Measurements from ENCODE around the gene KRT71. TPM values are rescaled to one million over a fixed set of nuclear protein-coding genes. Genes with fewer than 3 reads are reported as not detected.

Gene KRT71
- total and polyA plus RNA-seq, 7 donors, result not detected

DNA sequence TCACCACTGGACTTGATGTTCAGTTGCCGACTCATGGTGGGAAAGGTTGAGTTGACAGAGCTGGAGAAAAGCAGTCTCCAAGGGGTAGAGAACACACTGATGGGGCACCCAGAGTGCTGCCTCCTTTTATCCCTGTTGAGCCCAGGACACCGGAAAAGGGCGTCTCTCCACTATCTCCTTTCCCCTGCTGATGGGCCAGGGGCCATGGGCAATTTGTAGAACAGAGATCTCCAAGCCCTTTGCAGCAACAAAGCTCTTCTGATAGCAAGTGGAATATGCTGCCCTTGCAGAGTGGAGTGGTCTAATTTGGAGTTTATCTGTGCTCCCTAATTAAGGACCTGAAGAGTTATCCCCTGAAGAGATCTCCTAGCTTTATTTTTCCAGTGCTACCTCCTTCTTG is 20.8 kb upstream of the KRT71 start, which contains the start of gene KRT74:
TSS of gene KRT74 (minus strand) at position 101 of the 400 bp plus-strand sequence. CDS start at position 35, 66 bp downstream.
- Histone ChIP-seq H3K27me3 (no peaks in the 10 kb centered on the region), H3K4me1 (no peaks in the 10 kb centered on the region), H3K36me3 (no peaks in the 10 kb centered on the region), H3K27ac (no peak within 1 kb of the TSS), H3K4me3 (no peak within 1 kb of the TSS), H3K9me3 (no peaks in the 10 kb centered on the region)
- TF ChIP-seq POLR2AphosphoS5 (IDR thresholded peaks at IDR 0.05) (no peak), POLR2A (IDR thresholded peaks at IDR 0.05) (no peak), CTCF (IDR thresholded peaks at IDR 0.05) (no peak), EP300 (IDR thresholded peaks at IDR 0.05) (no peak)
- peak; percentile 19 for DNase-seq
- intact Hi-C loops (cut with DNase I), result loop anchor here (10.0 kb wide), 1 partner anchor 401 kb away; no protein-coding TSS in a partner anchor
- 82 to 95% methylated on average over 3 of the region's 3 CpGs for WGBS, 2 donors

DNA sequence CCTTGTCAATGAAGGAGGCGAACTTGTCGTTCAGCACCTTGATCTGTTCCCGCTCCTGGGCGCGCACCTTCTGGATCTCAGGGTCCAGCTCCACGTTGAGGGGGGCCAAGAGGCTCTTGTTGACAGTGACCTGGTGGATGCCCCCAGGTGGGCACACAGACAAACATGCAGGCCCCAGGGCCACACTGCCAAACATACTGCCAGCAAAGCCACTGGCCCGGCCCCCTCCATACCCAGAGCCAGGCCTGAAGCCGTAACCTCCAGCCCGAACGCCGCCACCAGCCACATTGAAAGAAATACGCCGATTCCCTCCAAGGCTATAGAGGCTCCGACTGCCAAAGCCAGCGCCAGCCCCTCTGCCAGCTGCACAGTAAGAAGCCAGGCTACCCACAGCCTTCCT is 20.4 kb upstream of the KRT71 start:
- 90 to 93% methylated on average over 15 of the region's 15 CpGs for WGBS, 2 donors
- DNase-seq, result peak; percentile 38
- H3K27ac ChIP-seq, result no peak overlapping the region
- no peaks in the 10 kb centered on the region for H3K27me3 ChIP-seq
- intact Hi-C loops (cut with DNase I), result loop anchor here (10.0 kb wide), 1 partner anchor 401 kb away; no protein-coding TSS in a partner anchor
- no peaks in the 10 kb centered on the region for H3K36me3 ChIP-seq
- H3K4me3 ChIP-seq, result no peak overlapping the region
- H3K9me3 ChIP-seq, result no peaks in the 10 kb centered on the region
- H3K4me1 ChIP-seq, result no peaks in the 10 kb centered on the region
- TF ChIP-seq POLR2A (IDR thresholded peaks at IDR 0.05), result no peak
- no peak for TF ChIP-seq CTCF (IDR thresholded peaks at IDR 0.05)
- TF ChIP-seq EP300 (IDR thresholded peaks at IDR 0.05), result no peak
- TF ChIP-seq POLR2AphosphoS5 (IDR thresholded peaks at IDR 0.05), result no peak

GRCh38 chr12:52570511-52570910 is 17.6 kb upstream of the KRT71 start:
- Histone ChIP-seq H3K9me3 (no peaks in the 10 kb centered on the region), H3K27me3 (no peaks in the 10 kb centered on the region), H3K4me1 (no peaks in the 10 kb centered on the region), H3K4me3 (no peak overlapping the region), H3K27ac (no peak overlapping the region), H3K36me3 (no peaks in the 10 kb centered on the region)
- WGBS, 2 donors, result 93% methylated on average over 10 of the region's 10 CpGs
- no peak for DNase-seq
- intact Hi-C loops (cut with DNase I), result loop anchor here (10.0 kb wide), 1 partner anchor 404 kb away; no protein-coding TSS in a partner anchor
- TF ChIP-seq POLR2AphosphoS5 (IDR thresholded peaks at IDR 0.05) (no peak), CTCF (IDR thresholded peaks at IDR 0.05) (no peak), POLR2A (IDR thresholded peaks at IDR 0.05) (no peak), EP300 (IDR thresholded peaks at IDR 0.05) (no peak)

GRCh38 chr12:52568111-52568510 is 15.2 kb upstream of the KRT71 start:
- no peaks in the 10 kb centered on the region for H3K9me3 ChIP-seq
- no peak for TF ChIP-seq CTCF (IDR thresholded peaks at IDR 0.05)
- TF ChIP-seq EP300 (IDR thresholded peaks at IDR 0.05), result no peak
- TF ChIP-seq POLR2A (IDR thresholded peaks at IDR 0.05), result no peak
- TF ChIP-seq POLR2AphosphoS5 (IDR thresholded peaks at IDR 0.05), result no peak
- no peak overlapping the region for H3K4me3 ChIP-seq
- H3K4me1 ChIP-seq, result no peaks in the 10 kb centered on the region
- WGBS, 2 donors, result 83 to 85% methylated on average over 12 of the region's 12 CpGs
- no peak overlapping the region for H3K27ac ChIP-seq
- H3K27me3 ChIP-seq, result no peaks in the 10 kb centered on the region
- intact Hi-C loops (cut with DNase I), result no loop called here
- H3K36me3 ChIP-seq, result no peaks in the 10 kb centered on the region
- DNase-seq, result no peak

DNA sequence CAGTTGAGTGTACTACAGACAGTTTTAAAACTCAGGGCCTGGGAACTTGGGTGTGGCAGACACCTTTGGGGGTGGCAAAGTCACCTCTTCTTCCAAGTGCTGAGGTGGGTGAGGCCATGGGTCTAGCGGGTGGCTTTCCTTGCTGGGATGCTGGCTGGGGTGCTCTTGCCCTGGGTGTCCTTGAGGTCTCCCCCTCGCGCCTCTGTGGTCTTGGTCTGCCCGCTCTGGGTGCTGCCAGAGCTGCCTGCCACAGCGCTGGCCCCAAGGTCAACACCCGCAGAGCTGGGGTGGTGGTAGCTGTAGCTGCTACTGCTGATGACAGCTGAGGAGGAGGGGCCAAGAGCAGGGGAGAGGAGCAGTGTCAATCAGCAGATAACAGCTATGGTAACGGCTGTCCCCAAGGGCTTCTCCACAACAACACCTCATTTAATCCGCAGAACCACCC is 13.9 kb upstream of the KRT71 start:
- 54 to 70% methylated on average over 8 of the region's 8 CpGs for WGBS, 2 donors
- TF ChIP-seq POLR2AphosphoS5 (IDR thresholded peaks at IDR 0.05) (no peak), CTCF (IDR thresholded peaks at IDR 0.05) (no peak), POLR2A (IDR thresholded peaks at IDR 0.05) (no peak), EP300 (IDR thresholded peaks at IDR 0.05) (no peak)
- H3K4me1 ChIP-seq, result no peaks in the 10 kb centered on the region
- no peak for DNase-seq
- H3K27ac ChIP-seq, result no peak overlapping the region
- no peaks in the 10 kb centered on the region for H3K9me3 ChIP-seq
- no peak overlapping the region for H3K4me3 ChIP-seq
- H3K36me3 ChIP-seq, result no peaks in the 10 kb centered on the region
- H3K27me3 ChIP-seq, result no peaks in the 10 kb centered on the region
- intact Hi-C loops (cut with DNase I), result no loop called here

Measured in sigmoid colon (tissue), 7 donors.